Urinary bladder (tissue), 4 donors: ENCODE data around the gene SNAPC4. TPM values are rescaled to one million over a fixed set of nuclear protein-coding genes. Genes with fewer than 3 reads are reported as not detected.

Experiments used
- DNase-seq: peaks from one replicate; pipeline ENCODE4 v3.0.0-alpha.2; 2015; ENCODE audit errors: extremely low spot score
- H3K27ac ChIP-seq: one replicate; pipeline ENCODE4 v1.5.1; 2013; ENCODE audit warnings: low read depth, mild to moderate bottlenecking, moderate library complexity
- H3K36me3 ChIP-seq: one replicate; pipeline ENCODE4 v1.6.1; 2013; ENCODE audit warnings: mild to moderate bottlenecking, moderate library complexity; ENCODE audit not compliant: insufficient read depth
- H3K4me1 ChIP-seq: one replicate; pipeline ENCODE4 v1.6.1; 2013; ENCODE audit warnings: mild to moderate bottlenecking, moderate library complexity; ENCODE audit not compliant: insufficient read depth
- H3K4me3 ChIP-seq: one replicate; pipeline ENCODE4 v1.5.1; 2013; ENCODE audit warnings: low read depth, low read length
- WGBS: extraction: QIAGEN DNeasy Blood & Tissue Kit; methylation state at CpG from one replicate; pipeline ENCODE4 v1.1.7; 2013; 5-methylcytosine and 5-hydroxymethylcytosine counted together
- polyA plus RNA-seq: library from polyadenylated mRNA; stranded (reverse); fragments of 200-250 nt; gene quantifications from one replicate; pipeline ENCODE4 v1.2.3, GENCODE V29; 2013
- total RNA-seq: library from RNA; depleted of rRNA; stranded (reverse); fragments of >200 nt; gene quantifications from one replicate; pipeline ENCODE4 v1.2.3, GENCODE V29; 2014
- donor health status: healthy with polysubstance abuse.
- donor health status: healthy.

SNAPC4 gene
- total and polyA plus RNA-seq, 2 donors: 4.4 to 7.3 TPM

DNA sequence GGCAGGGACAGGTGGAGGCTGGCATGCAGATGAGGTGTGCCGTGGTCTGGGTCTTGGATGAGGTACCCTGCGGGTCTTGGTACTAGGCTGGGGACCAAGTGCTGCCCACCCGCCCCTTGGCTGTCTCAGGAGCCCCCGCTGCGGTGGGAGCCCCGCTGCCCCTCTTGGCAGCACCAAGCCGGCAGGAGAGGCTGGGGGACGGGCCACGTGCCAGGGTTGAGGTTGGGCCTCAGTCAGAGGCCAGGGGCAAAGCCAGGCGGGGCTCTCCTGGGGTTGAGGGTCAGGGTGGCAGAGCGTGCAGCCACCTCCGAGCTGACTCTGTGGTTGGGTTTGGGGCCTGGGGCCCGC, 28.5 kb downstream of the SNAPC4 start:
- no peaks in the 10 kb centered on the region for H3K36me3 ChIP-seq
- no peak overlapping the region for H3K4me3 ChIP-seq
- DNase-seq: no peak
- H3K4me1 ChIP-seq: no peaks in the 10 kb centered on the region
- no peak overlapping the region for H3K27ac ChIP-seq
- WGBS: 89% methylated on average over 13 of the region's 13 CpGs

DNA sequence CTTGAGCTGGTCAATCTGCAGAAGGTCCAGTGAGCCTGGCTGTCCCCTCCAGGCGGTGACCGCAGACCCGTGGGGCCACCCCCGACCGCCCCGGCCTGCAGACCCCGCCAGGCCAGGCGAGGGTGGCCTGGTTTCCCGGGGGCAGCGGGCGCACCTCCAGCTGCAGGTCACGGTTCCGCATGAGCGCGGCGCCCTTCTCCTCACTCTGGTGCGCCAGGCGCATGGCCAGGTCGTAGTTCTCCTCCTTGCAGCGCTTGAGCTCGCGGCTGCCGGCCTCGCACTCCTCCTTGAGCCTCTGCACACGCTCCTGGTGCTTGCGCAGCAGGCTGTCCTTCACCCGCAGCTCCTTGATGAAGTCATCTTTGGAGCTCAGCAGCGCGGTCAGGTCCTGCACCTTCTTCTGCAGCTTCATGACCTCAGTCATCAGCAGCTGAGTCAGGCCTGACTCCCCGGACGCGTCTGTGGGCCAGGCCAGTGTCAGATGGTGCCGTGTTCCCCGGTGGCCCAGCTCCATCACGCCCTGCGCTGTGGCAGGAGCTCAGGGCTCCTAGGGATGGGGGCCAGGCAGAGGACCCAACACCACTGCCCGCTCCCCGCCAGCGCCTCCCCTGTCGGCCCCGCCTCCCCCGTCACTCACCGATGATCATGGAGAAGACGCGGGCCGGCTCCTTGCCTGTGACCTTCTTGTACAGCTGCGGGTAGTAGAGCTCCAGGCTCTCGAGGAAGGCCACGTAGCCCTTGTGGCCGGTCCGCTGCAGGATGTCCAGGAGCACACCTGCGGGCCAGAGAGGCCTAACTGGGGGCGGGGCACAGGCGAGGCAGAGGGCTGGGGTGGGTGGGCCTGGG, 29.1 kb downstream of the SNAPC4 start:
- Histone ChIP-seq H3K36me3 (no peaks in the 10 kb centered on the region), H3K4me1 (no peaks in the 10 kb centered on the region), H3K27ac (no peak overlapping the region), H3K4me3 (no peak overlapping the region)
- no peak for DNase-seq
- WGBS: 95% methylated on average over 54 of the region's 54 CpGs

DNA sequence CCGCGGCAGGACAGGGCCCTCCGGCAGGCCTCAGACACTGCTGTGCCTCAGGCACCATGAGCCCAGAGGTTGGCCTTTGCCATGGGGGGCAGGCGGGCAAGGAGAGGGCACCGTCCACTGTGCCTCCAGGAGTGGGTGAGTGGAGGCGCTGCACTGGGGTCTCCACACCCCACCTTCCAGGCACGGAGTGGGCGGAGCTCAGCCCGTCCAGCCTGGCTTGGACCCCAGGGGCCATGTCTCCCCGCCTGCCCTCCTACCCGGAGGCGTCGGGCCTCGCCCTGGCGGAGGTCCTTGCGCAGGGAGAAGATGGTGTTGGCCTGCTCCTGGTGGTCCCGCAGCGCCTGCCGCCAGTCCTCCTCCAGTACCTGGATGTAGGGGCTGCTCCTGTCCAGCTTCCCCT, 29.9 kb downstream of the SNAPC4 start:
- no peaks in the 10 kb centered on the region for H3K4me1 ChIP-seq
- H3K36me3 ChIP-seq: no peaks in the 10 kb centered on the region
- no peak for DNase-seq
- H3K27ac ChIP-seq: no peak overlapping the region
- H3K4me3 ChIP-seq: no peak overlapping the region
- WGBS: 95% methylated on average over 19 of the region's 19 CpGs

DNA sequence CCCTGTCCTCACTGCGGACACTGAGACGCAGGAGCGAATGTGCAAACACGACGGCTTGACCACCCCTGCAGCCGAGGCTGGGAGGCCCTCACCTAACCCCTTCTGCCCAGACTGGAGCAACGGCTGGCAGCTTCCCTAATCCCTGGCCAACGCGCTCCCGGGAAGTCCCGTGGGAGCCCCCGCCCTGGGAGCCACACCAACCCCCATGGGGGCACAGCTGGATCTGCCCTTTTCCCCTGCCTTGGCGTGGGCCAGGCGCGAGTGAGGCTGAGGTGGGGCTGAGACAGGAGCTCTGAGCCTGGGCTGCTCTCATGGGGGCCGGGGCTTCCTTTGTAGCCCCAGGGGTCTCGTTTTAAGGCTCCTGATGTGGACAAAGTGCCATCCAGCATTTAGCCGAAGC, 31.8 kb downstream of the SNAPC4 start:
- no peak for DNase-seq
- H3K27ac ChIP-seq: no peak overlapping the region
- WGBS: 69% methylated on average over 18 of the region's 18 CpGs
- no peaks in the 10 kb centered on the region for H3K4me1 ChIP-seq
- H3K4me3 ChIP-seq: no peak overlapping the region
- no peaks in the 10 kb centered on the region for H3K36me3 ChIP-seq

DNA sequence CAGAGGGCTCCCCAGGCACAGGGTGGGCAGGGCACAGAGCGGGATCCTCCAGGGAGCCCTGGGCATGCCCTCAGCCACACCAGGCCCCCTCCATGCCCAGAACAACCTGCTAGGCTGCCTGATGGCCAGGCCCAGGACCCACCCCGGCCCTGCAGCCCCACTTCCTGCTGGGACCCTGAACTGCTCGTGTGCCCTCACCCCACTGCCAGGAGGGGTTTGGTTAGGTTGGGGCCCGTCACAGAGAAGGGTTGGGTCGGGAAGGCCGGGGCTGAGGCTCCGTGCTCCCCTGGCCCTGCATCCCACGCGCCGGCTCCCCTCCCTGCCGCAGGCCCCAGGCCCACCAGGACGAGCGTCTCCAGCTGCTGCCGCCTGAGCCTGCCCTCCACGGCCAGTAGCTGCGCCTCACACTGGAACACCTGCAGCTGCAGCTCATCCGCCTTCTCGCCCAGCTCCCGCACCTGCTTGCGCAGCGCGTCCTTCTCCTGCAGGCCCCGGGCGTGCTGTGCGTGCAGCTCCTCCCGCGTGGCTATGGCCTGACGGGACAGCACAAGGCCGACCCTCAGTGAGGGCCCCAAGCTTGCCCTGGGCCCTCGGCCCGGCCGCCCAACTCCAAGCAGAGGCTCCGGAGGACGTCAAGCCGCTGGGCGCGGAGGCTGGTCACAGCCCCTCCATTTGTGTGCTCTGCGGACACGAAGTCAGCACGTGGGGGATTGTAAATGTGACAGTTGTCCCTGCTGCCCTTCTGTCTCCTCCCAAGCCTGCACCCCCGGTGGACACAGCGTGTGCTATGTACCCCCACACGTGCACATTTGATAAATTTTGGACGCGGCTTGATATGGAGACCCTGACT, 32.4 kb downstream of the SNAPC4 start:
- no peak for DNase-seq
- 83% methylated on average over 45 of the region's 45 CpGs for WGBS
- no peaks in the 10 kb centered on the region for H3K4me1 ChIP-seq
- H3K27ac ChIP-seq: no peak overlapping the region
- H3K36me3 ChIP-seq: no peaks in the 10 kb centered on the region
- H3K4me3 ChIP-seq: no peak overlapping the region

DNA sequence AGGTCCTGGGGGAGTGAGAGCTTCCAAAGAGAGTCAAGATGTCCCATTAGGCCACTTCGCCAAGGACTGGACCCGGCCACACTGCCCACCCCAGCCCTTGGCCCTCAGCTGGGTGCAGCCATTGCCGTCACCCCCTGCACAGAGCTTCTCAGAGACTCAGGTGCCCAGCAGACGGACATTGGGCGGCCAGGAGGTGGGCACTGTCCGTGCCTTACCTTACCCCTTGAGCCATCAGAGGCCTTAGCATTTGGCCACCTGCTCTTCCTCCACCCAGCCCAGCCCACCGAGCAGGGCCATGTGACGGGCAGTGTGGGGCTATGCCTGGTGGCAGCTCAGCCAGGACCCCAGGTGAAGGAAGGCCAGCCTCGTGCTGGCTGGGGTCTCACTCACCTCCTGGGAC, 33.1 kb downstream of the SNAPC4 start:
- Histone ChIP-seq H3K36me3 (no peaks in the 10 kb centered on the region), H3K27ac (no peak overlapping the region), H3K4me1 (no peaks in the 10 kb centered on the region), H3K4me3 (no peak overlapping the region)
- DNase-seq: no peak
- WGBS: 91% methylated on average over 9 of the region's 9 CpGs

DNA sequence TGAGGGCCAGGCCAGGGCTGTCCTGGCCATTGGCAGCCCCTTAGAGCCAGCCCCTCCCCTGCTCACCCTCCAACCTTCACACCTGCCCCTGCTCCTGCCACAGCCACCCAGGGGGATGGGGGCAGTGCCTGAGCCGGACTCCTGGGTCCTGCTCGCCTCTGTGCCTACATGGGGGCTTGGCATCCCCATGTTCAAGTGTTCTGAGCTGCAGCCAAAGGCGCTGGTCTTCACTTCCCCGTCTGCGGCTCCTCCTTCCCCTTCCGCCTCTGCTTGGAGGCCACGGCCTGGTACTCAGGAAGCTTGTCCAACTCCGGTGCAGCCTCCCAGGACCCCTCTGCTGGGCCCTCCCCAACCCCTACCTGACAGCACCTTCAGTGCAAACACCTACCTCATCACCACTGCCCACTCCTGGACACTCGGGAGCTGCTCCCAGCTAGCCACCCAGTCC, 34.2 kb downstream of the SNAPC4 start:
- Histone ChIP-seq H3K4me1 (no peaks in the 10 kb centered on the region), H3K4me3 (no peak overlapping the region), H3K36me3 (no peaks in the 10 kb centered on the region), H3K27ac (no peak overlapping the region)
- 64% methylated on average over 9 of the region's 9 CpGs for WGBS
- no peak for DNase-seq

DNA sequence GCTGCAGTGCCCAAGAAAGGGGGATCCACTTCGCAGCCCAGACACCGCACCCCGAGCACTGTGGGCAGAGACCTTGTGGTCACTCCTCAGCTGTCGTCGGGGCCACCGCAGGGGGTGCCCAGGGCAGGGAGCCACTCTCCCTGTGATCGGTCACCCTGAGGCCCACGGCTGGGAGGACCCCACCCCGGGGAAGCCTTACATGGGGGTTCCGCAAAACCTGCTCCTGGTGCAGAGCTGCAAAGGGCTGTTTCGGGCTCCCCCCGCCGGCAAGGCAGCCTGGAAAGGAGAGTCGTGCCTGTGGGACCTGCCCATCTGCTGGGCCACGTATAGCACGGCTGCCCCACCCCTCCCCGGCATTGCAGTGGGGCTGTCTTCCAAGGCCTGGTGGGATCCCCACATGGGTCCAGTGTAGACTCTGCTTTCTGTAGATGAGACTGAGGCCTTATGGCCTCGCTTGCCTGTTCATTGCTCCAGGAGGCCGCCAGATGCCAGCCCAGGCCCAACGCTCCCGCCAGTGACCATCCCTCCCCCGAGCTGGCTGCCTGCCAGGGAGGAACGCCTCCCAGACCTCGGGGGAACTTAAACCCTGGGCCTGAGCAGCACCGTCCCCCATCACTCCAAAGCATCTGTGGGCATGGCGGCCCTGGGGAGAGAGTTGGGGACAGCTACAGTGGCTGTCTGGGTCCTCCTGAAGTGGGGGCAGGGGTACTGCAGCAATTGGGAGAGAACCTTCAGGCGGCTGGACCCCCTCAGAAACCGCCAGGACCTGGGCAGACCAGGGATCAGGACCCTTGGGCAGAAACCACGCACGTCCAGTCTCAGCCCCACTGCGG, 34.8 kb downstream of the SNAPC4 start:
- WGBS: 68% methylated on average over 31 of the region's 31 CpGs
- DNase-seq: no peak
- H3K27ac ChIP-seq: no peak overlapping the region
- no peaks in the 10 kb centered on the region for H3K4me1 ChIP-seq
- H3K36me3 ChIP-seq: no peaks in the 10 kb centered on the region
- no peak overlapping the region for H3K4me3 ChIP-seq

DNA sequence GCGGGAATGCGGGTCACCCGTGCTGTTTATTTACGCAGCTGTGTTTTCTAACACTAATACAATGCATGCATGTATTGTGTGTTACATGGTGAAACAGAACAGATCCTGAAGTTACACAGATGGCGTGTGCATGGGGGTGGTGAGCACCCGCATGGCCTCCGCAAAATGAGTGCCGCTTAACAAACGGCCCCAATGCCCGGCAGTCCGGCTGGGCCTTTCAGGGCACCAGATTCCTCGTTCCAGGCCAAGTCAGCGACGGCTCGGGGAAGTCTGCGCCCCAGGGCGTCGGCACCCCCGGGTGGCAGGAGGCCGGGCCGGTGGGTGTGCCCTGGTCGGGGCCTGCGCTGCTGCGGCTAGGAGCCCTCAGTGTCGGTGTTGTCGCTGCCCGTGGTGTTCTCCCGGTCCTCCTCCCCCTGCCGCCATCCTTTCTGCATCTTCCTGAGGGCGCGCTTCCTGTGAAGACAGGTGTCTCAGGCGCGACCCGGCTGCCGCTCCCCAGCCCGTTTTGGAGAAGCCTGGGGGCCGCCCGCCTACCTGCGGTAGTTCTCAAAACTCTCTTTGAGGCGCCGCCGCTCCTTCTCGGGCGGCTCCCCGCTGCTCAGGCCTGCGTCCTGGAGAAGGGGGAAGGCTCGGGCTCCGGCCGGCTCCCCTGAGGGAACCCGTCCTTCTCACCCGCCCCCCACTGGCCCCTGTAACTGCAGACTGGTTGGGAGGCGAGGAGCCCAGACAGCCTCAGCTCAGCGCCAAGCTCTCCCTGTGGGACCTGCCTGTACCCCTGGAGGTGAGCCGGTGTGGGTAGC, 35.8 kb downstream of the SNAPC4 start:
- WGBS: 30% methylated on average over 54 of the region's 54 CpGs
- DNase-seq: no peak
- Histone ChIP-seq H3K36me3 (no peaks in the 10 kb centered on the region), H3K4me1 (no peaks in the 10 kb centered on the region), H3K4me3 (no peak overlapping the region), H3K27ac (no peak overlapping the region)

DNA sequence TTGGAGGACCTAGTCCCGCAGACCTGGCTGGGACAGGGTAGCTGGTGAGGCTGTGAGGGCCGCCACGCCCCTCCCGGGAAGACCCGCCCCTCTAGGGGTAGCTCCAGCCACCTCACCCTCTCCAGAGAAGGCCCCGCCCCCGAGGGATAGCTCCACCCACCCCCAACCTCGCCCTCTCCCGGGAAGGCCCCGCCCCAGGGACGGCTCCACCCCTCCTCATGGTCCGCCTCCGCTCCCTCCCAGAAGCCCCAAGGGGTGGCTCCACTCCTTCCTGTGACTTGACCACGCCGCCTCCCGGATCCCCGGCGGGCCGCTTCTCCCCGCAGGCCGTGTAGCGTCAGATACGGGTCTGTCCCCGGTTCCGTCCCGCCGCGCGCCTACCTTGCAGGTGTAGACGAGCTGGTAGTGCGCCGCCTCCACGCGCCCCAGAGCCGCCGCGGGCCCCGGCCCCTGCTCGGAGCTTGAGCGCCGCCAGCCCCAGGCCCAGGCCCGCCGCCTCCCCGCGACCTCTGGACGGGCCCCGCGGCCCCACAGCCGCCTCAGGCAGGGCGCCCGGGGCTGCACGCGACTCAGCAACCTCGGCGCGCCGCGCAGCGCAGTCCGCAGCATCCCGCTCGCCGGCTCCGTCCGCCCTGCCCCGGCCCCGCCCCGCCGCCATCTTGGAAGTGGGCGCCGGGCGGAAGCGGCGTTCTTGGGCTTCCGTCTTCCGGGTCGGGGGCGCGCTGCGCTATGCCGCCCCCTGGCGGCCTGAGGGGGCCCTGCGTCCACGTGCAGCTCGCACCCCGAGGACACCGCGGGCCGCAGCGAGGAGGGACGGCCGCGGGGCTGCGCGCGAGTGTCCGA, 36.6 kb downstream of the SNAPC4 start, which contains the start of gene DNLZ:
TSS of gene DNLZ (minus strand) at position 639 of the 843 bp plus-strand sequence. CDS start at position 609, 30 bp downstream.
- Histone ChIP-seq H3K36me3 (no peaks in the 10 kb centered on the region), H3K27ac (peak within 1 kb of the TSS; percentile 79), H3K4me1 (no peaks in the 10 kb centered on the region), H3K4me3 (peak within 1 kb of the TSS; percentile 80)
- 1% methylated on average over 97 of the region's 97 CpGs for WGBS
- DNase-seq: peak; percentile 77

DNA sequence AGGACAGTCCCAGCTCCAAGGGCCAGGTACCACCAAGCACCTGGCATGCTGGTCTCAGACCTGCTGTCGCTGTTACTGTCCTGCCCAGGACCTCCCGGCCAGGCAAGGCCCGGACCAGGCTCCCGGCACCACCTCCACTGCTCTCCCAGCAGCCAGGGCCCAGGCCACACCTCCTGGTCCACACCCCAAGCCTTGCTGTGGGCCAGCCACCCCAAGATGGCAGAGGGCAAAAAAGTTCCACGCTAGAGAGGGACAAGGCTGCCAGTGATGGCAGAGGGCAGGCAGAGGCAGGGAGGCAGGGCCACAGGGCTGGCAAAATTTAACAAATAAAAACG, 37.6 kb downstream of the SNAPC4 start:
- WGBS: 87% methylated on average over 6 of the region's 6 CpGs
- no peaks in the 10 kb centered on the region for H3K36me3 ChIP-seq
- no peaks in the 10 kb centered on the region for H3K4me1 ChIP-seq
- no peak for DNase-seq
- no peak overlapping the region for H3K27ac ChIP-seq
- H3K4me3 ChIP-seq: no peak overlapping the region

DNA sequence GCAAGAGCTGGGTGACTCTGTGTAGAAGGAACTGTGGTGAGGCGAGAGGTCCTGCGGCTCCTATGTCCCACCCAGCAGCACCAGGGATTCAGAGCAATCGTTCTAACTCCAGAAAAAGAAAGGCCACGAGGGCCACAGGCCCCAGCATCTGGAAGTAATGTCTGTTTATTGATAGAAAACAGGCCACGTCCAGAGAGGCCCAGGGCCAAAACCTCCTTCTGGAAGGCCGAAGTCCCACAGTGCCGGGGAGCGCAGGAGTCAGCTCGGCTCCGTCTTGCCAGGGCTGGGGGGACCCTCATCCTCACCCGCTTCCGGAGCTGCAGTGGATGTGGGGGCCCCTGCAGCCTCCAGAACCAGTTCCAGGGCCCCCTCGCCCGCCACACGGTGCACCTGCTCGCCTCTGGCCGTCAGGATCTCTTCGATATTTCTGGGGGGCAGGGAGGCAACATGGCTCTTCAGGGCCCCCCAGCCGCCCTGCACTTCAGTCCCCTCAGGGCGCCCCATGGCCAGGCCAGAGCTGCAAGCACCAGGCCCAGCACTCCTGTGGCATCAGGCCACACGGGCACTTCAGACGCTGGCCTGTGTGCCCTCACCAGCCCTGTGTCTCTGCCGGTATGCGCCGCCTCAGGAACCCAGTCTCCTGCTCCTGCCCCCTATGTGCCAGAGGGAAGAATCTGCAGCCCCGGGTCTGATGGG, 38.1 kb downstream of the SNAPC4 start:
- DNase-seq: no peak
- Histone ChIP-seq H3K4me1 (no peaks in the 10 kb centered on the region), H3K36me3 (no peaks in the 10 kb centered on the region), H3K4me3 (no peak overlapping the region), H3K27ac (no peak overlapping the region)
- 62% methylated on average over 26 of the region's 26 CpGs for WGBS
